Thyroid gland (tissue), 4 donors: ENCODE data around the gene ZBP1.

ENCODE experiments used
- CTCF ChIP-seq, 6 experiments: fragments of 200-600 bp in 3 of 6; fragments of 450-650 bp in 3 of 6; sonication (generic) in 3 of 6; IDR thresholded peaks; one replicate each; pipeline ENCODE4 v1.5.1; 2016 to 2019; ENCODE audit warnings: antibody characterized with exemption in 6 of 6, mild to moderate bottlenecking in 2 of 6, inconsistent platforms in 1 of 6, moderate library complexity in 1 of 6
- POLR2A ChIP-seq, 2 donors: fragments of 450-650 bp; IDR thresholded peaks; one replicate each; pipeline ENCODE4 v1.6.1; 2017; ENCODE audit warnings: antibody characterized with exemption in 2 of 2, mild to moderate bottlenecking in 2 of 2, moderate library complexity in 1 of 2

- TF ChIP-seq POLR2A (IDR thresholded peaks at IDR 0.05) = no peak
- TF ChIP-seq CTCF (IDR thresholded peaks at IDR 0.05) = no peak
These were observed 1.5 kb downstream of the ZBP1 start for GRCh38 chr20:57618764-57619050.
